Prostate gland (tissue), 2 donors: ENCODE results near the gene TRPV4. TPM values are rescaled to one million over a fixed set of nuclear protein-coding genes. Genes with fewer than 3 reads are reported as not detected.

ENCODE experiments used
- DNase-seq: peaks from one replicate; pipeline ENCODE4 v3.0.0-alpha.2; 2019; ENCODE audit warnings: low spot score
- H3K27ac ChIP-seq, 2 donors: fragments of 200-600 bp; sonication (generic); 2 replicates each; pipeline ENCODE4 v1.5.1; 2017 to 2019
- H3K27me3 ChIP-seq: fragments of 200-600 bp; sonication (generic); replicated peaks from 2 replicates; pipeline ENCODE4 v1.5.1; 2019; ENCODE audit not compliant: insufficient read depth
- H3K36me3 ChIP-seq, 2 donors: fragments of 200-600 bp; sonication (generic); 1 replicate in 1 of 2; 2 replicates in 1 of 2; pipeline versions ENCODE4 v1.5.1 to v1.8.1; 2017 to 2019
- H3K4me1 ChIP-seq: fragments of 200-600 bp; sonication (generic); replicated peaks from 2 replicates; pipeline ENCODE4 v1.5.1; 2019
- H3K4me3 ChIP-seq, 2 donors: fragments of 200-600 bp; sonication (generic); 2 replicates each; pipeline ENCODE4 v1.5.1; 2017 to 2019
- H3K9me3 ChIP-seq: fragments of 200-600 bp; sonication (generic); 2 replicates; pipeline ENCODE4 v1.5.1; 2017
- CTCF ChIP-seq, 4 experiments: fragments of 200-600 bp in 2 of 4; fragments of 450-650 bp in 2 of 4; sonication (generic) in 2 of 4; IDR thresholded peaks; 1 replicate in 3 of 4; 2 replicates in 1 of 4; pipeline ENCODE4 v1.5.1; 2016 to 2019; ENCODE audit warnings: antibody characterized with exemption in 4 of 4, mild to moderate bottlenecking in 2 of 4, moderate library complexity in 2 of 4
- POLR2A ChIP-seq: fragments of 450-650 bp; IDR thresholded peaks from one replicate; pipeline ENCODE4 v1.6.1; 2016; ENCODE audit warnings: antibody characterized with exemption, mild to moderate bottlenecking
- POLR2AphosphoS5 ChIP-seq: sonication (generic); formaldehyde crosslinking; IDR thresholded peaks from one replicate; pipeline ENCODE4 v1.6.1; 2017; ENCODE audit warnings: antibody characterized with exemption
- WGBS: methylation state at CpG from one replicate; pipeline ENCODE4 v1.1.5; 2018; 5-methylcytosine and 5-hydroxymethylcytosine counted together
- intact Hi-C: fragments of 100-400 bp; cut with DNase I; formaldehyde crosslinking; loops from one replicate; pipeline ENCODE4 v1.14.2; 2022
- total RNA-seq, 2 donors: library from RNA; depleted of rRNA; stranded (reverse); fragments of >200 nt; gene quantifications; one replicate each; pipeline ENCODE4 v1.1.0, GENCODE V29; 2016

The TRPV4 gene
- total RNA-seq, 2 donors from 2014 or later, result 4.6 to 8.0 TPM

- Histone ChIP-seq H3K4me3 (no peak overlapping the region), H3K9me3 (no peaks in the 10 kb centered on the region), H3K4me1 (no peaks in the 10 kb centered on the region), H3K27ac (no peak overlapping the region), H3K27me3 (no peaks in the 10 kb centered on the region), H3K36me3 (no peaks in the 10 kb centered on the region)
- TF ChIP-seq POLR2A, result no peak
- intact Hi-C loops, result no loop called here
- DNase-seq, result peak; percentile 20
- 47% methylated on average over 8 of the region's 8 CpGs for WGBS
These were observed 49.3 kb downstream of the TRPV4 start for GRCh38 chr12:109783965-109784244.

- WGBS, result 89% methylated on average over 28 of the region's 28 CpGs
- no peak overlapping the region for H3K4me3 ChIP-seq
- H3K27ac ChIP-seq, result no peak overlapping the region
- H3K9me3 ChIP-seq, result no peaks in the 10 kb centered on the region
- no peaks in the 10 kb centered on the region for H3K27me3 ChIP-seq
- TF ChIP-seq POLR2AphosphoS5 (no peak), CTCF (IDR thresholded peaks at IDR 0.05) (no peak), POLR2A (no peak)
- intact Hi-C loops, result no loop called here
- H3K4me1 ChIP-seq, result no peaks in the 10 kb centered on the region
- H3K36me3 ChIP-seq, result no peaks in the 10 kb centered on the region
- no peak for DNase-seq
These were observed 49.8 kb downstream of the TRPV4 start for GRCh38 chr12:109783135-109783964.

GRCh38 chr12:109782326-109782703, 50.9 kb downstream of the TRPV4 start:
- Histone ChIP-seq H3K27me3 (no peaks in the 10 kb centered on the region), H3K9me3 (no peaks in the 10 kb centered on the region), H3K36me3 (no peaks in the 10 kb centered on the region), H3K27ac (no peak overlapping the region), H3K4me1 (no peaks in the 10 kb centered on the region), H3K4me3 (no peak overlapping the region)
- TF ChIP-seq POLR2AphosphoS5, result no peak
- no peak for TF ChIP-seq POLR2A
- TF ChIP-seq CTCF (IDR thresholded peaks at IDR 0.05), result no peak
- intact Hi-C loops, result no loop called here
- 91% methylated on average over 9 of the region's 9 CpGs for WGBS
- DNase-seq, result no peak

GRCh38 chr12:109781668-109782325, 51.4 kb downstream of the TRPV4 start:
- no peaks in the 10 kb centered on the region for H3K27me3 ChIP-seq
- WGBS, result 89% methylated on average over 10 of the region's 10 CpGs
- no peak overlapping the region for H3K27ac ChIP-seq
- no peaks in the 10 kb centered on the region for H3K4me1 ChIP-seq
- intact Hi-C loops, result no loop called here
- no peak overlapping the region for H3K4me3 ChIP-seq
- no peak for TF ChIP-seq CTCF (IDR thresholded peaks at IDR 0.05)
- TF ChIP-seq POLR2A, result no peak
- no peak for TF ChIP-seq POLR2AphosphoS5
- no peak for DNase-seq
- no peaks in the 10 kb centered on the region for H3K36me3 ChIP-seq
- no peaks in the 10 kb centered on the region for H3K9me3 ChIP-seq

GRCh38 chr12:109779382-109779781, 53.8 kb downstream of the TRPV4 start:
- TF ChIP-seq POLR2A (no peak), CTCF (IDR thresholded peaks at IDR 0.05) (no peak), POLR2AphosphoS5 (no peak)
- H3K4me1 ChIP-seq, result no peaks in the 10 kb centered on the region
- H3K27ac ChIP-seq, result no peak overlapping the region
- no peaks in the 10 kb centered on the region for H3K27me3 ChIP-seq
- intact Hi-C loops, result loop anchor here (5.0 kb wide), 3 partner anchors 62 to 357 kb away; no protein-coding TSS in a partner anchor
- WGBS, result 88% methylated on average over 6 of the region's 6 CpGs
- H3K9me3 ChIP-seq, result no peaks in the 10 kb centered on the region
- no peak for DNase-seq
- no peak overlapping the region for H3K4me3 ChIP-seq
- H3K36me3 ChIP-seq, result no peaks in the 10 kb centered on the region
